RWPE2 (cell line): ENCODE results near the gene CACNA2D3.
A peak's percentile ranks its signal among the peaks of the same experiment; 100 is the strongest.

Source experiments
- ATAC-seq: fragments of 200-7000 bp; cut with Tn5 transposase; 3 replicates; pipeline ENCODE4 v1.9.1; 2021; ENCODE audit warnings: low read depth
- DNase-seq: peaks from one replicate; pipeline ENCODE4 v3.0.0-alpha.2; 2020; ENCODE audit warnings: low spot score
- H3K27ac ChIP-seq: fragments of 450-650 bp; 2 replicates; pipeline ENCODE4 v1.5.1; 2017; ENCODE audit warnings: mild to moderate bottlenecking; ENCODE audit not compliant: poor library complexity, severe bottlenecking
- H3K27me3 ChIP-seq: fragments of 250-450 bp; sonication (Bioruptor Pico); 2 replicates; pipeline ENCODE4 v1.5.1; 2021; ENCODE audit warnings: mild to moderate bottlenecking, moderate library complexity; ENCODE audit not compliant: insufficient read depth, poor library complexity, severe bottlenecking
- H3K36me3 ChIP-seq: fragments of 250-450 bp; sonication (Bioruptor Pico); 2 replicates; pipeline ENCODE4 v1.5.1; 2020; ENCODE audit warnings: low read depth, mild to moderate bottlenecking, moderate library complexity
- H3K4me1 ChIP-seq: fragments of 250-450 bp; sonication (Bioruptor Pico); 2 replicates; pipeline ENCODE4 v1.5.1; 2021; ENCODE audit warnings: mild to moderate bottlenecking, moderate library complexity; ENCODE audit not compliant: insufficient read depth, poor library complexity, severe bottlenecking
- H3K4me3 ChIP-seq: fragments of 250-450 bp; sonication (Bioruptor Pico); 2 replicates; pipeline ENCODE4 v1.5.1; 2021; ENCODE audit warnings: mild to moderate bottlenecking, moderate library complexity; ENCODE audit not compliant: severe bottlenecking
- H3K9me3 ChIP-seq: fragments of 250-450 bp; sonication (Bioruptor Pico); 2 replicates; pipeline ENCODE4 v1.5.1; 2021; ENCODE audit warnings: mild to moderate bottlenecking, moderate library complexity; ENCODE audit not compliant: severe bottlenecking
- TF ChIP-seq, protein P1 (sequence below): fragments of 450-650 bp; IDR thresholded peaks from one replicate; pipeline ENCODE4 v1.5.1; 2017; ENCODE audit warnings: mild to moderate bottlenecking, moderate library complexity; ENCODE audit not compliant: poor library complexity, severe bottlenecking

The CACNA2D3 gene

DNA sequence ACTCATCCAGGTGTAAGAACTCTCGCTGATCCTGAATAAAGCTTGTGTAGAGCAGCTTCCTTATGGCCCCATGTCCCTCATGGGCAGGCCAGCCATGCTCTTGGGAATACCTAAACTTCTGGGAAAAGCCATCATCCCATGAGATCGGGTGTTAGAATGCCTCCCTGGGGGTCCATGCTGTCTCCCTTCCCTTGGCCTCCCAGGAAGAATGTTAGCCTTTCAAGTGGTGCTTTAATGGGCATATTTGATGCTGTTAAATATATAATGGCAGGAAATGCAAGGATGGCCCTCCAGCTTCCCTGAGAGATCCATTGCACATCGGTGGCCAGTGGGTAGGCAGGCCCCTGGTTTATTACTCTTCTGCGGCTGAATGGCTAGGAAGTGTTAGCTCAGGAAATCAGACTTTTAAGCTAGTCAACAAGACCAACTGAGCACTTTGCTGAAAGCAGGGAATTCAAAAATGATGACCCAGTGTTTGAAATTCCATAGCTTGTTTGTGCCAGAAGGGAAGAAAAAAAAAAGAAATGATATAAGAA is 866.0 kb downstream of the CACNA2D3 start:
- peaks cover 3% of the 10 kb centered on the region for H3K4me1 ChIP-seq
- ATAC-seq (no peak), DNase-seq (no peak)
- no peaks in the 10 kb centered on the region for H3K9me3 ChIP-seq
- H3K27ac ChIP-seq, result no peak overlapping the region
- H3K4me3 ChIP-seq, result no peak overlapping the region
- H3K27me3 ChIP-seq, result no peaks in the 10 kb centered on the region
- TF ChIP-seq, protein P1, sequence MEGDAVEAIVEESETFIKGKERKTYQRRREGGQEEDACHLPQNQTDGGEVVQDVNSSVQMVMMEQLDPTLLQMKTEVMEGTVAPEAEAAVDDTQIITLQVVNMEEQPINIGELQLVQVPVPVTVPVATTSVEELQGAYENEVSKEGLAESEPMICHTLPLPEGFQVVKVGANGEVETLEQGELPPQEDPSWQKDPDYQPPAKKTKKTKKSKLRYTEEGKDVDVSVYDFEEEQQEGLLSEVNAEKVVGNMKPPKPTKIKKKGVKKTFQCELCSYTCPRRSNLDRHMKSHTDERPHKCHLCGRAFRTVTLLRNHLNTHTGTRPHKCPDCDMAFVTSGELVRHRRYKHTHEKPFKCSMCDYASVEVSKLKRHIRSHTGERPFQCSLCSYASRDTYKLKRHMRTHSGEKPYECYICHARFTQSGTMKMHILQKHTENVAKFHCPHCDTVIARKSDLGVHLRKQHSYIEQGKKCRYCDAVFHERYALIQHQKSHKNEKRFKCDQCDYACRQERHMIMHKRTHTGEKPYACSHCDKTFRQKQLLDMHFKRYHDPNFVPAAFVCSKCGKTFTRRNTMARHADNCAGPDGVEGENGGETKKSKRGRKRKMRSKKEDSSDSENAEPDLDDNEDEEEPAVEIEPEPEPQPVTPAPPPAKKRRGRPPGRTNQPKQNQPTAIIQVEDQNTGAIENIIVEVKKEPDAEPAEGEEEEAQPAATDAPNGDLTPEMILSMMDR, result no peak
- no peaks in the 10 kb centered on the region for H3K36me3 ChIP-seq

DNA sequence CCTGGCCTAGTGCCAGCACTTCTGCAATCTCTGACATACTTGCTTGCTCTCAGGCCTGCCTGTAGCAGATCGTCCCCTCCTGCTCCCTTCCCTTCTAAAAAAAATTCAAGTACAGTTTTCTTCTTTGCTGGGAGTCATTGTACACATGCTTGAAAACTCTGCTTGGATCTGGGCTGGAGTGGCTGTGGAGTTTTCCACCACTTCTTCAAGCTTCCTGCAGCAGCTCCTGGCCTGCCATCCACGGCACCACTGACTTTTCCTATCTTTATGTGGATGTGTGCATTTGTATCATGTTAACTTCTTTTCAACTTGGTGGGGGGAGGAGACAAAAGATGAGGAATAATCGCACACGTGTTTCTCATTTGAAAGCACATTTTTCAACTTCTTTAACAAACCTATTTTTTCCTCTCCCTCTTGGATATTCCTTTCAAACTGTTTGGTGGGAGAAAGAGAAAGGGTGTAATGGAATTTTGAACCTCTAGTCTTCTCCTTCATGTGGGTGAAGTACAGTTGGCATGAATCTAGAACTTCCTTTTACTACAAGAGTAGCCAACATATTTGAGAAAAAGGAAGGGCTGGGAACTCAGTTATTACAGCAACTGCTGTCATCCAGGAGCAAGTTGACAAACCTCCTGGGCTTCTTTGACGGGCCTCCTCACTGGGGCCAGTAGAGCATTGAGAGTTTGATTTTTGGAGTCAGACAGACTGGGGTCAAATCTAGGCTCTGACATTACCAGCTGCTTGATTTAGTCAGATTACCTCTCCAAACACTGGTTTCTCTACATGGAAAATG is 866.7 kb downstream of the CACNA2D3 start:
- no peak overlapping the region for H3K27ac ChIP-seq
- H3K4me1 ChIP-seq, result peaks cover 3% of the 10 kb centered on the region
- TF ChIP-seq, protein P1, result no peak
- H3K4me3 ChIP-seq, result no peak overlapping the region
- DNase-seq (no peak), ATAC-seq (no peak)
- H3K36me3 ChIP-seq, result no peaks in the 10 kb centered on the region
- H3K27me3 ChIP-seq, result no peaks in the 10 kb centered on the region
- no peaks in the 10 kb centered on the region for H3K9me3 ChIP-seq

DNA sequence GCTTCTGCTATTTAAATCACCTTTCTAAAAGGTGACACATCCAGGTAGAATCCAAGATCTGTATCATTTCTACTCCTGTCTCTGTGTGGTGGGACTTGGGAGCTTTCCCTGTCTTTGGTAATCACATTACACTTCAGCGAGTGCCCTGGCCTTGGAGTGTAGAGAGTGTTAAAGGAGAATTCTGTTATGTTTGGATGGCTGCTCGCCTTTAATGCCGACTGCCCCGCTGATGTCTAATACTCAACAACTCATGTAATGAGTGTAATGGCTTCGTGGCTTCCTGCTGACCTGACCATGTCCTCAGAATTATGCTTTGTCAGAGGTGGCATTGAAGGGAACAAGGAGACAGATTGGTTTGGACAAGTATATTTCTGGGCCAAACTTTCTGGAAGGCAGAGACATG is 871.8 kb downstream of the CACNA2D3 start:
- TF ChIP-seq, protein P1, result no peak

DNA sequence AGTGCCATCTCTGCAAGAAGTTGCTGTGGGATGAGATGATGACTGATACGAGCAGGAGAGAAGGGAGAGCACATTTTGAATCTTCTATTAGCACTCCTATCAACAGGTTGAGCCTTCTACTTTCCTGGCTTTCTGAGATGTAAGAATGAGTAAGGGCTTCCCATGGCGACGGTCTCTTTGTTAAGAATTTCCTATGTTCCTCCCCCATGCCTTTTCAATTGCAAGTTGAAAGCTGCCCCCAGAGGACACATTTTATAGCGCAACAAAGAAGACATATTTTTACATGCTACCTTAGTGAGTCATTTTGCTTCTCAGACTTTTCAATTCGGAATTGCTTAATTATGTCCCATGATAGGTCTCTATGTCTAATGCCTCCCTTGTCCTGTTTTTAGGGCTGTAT is 876.8 kb downstream of the CACNA2D3 start:
- H3K4me1 ChIP-seq, result no peaks in the 10 kb centered on the region
- H3K27ac ChIP-seq, result no peak overlapping the region
- H3K9me3 ChIP-seq, result no peaks in the 10 kb centered on the region
- H3K36me3 ChIP-seq, result no peaks in the 10 kb centered on the region
- no peaks in the 10 kb centered on the region for H3K27me3 ChIP-seq
- TF ChIP-seq, protein P1, result peak; percentile 48
- DNase-seq (no peak), ATAC-seq (peak; percentile 72)
- H3K4me3 ChIP-seq, result no peak overlapping the region

More for the DNA sequence above, 871.8 kb downstream of the CACNA2D3 start:
- no peak for ATAC-seq
- DNase-seq, result no peak
- no peaks in the 10 kb centered on the region for H3K27me3 ChIP-seq
- no peak overlapping the region for H3K27ac ChIP-seq
- no peaks in the 10 kb centered on the region for H3K36me3 ChIP-seq
- no peaks in the 10 kb centered on the region for H3K9me3 ChIP-seq
- no peak overlapping the region for H3K4me3 ChIP-seq
- H3K4me1 ChIP-seq, result no peaks in the 10 kb centered on the region

DNA sequence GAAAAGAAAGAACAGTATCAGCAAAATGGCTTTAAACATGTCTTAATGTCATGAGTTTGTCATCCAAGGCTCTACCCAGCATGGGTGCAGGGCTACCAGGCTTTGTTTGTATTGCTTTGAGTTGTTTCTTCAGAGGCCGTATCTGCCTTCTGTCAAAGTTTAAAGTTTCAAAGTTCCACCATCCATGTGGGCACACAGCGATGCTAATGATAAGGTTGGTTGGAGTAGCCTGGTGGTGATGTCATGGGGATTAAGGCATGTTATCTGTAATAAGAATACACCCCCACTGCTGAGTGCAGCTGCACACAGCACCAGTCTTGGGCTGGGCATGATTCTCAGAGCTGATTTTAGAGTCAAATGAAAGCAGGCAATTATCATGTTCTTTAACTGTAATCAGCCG is 877.5 kb downstream of the CACNA2D3 start:
- Histone ChIP-seq H3K27me3 (no peaks in the 10 kb centered on the region), H3K4me1 (no peaks in the 10 kb centered on the region), H3K9me3 (no peaks in the 10 kb centered on the region), H3K27ac (no peak overlapping the region), H3K4me3 (no peak overlapping the region), H3K36me3 (no peaks in the 10 kb centered on the region)
- DNase-seq, result no peak
- TF ChIP-seq, protein P1, result no peak
- ATAC-seq, result no peak
